SK-MEL-5 (cell line): ENCODE data around the gene RPL35A. TPM values are rescaled to one million over a fixed set of nuclear protein-coding genes. Genes with fewer than 3 reads are reported as not detected.

Experiments used
- DNase-seq: peaks from one replicate; pipeline ENCODE4 v3.0.0-alpha.2; 2016; ENCODE audit warnings: low read depth, low spot score
- in situ Hi-C: cut with HindIII; loops from 2 replicates; pipeline ENCODE4 v1.10.0; 2016; ENCODE audit warnings: low sequenced_read_pairs, high pct_unique_total_duplicates, low pct_unique_long_range_greater_than_20kb
- small RNA-seq, 2 experiments: library from RNA; depleted of rRNA; stranded (forward); fragments of <200 nt; gene quantifications; one replicate each; pipeline ENCODE3, GENCODE V24; 2014
- total RNA-seq: library from RNA; depleted of rRNA; stranded (reverse); fragments of >200 nt; shearing (Covaris generic); gene quantifications from 2 replicates; pipeline ENCODE4 v1.2.3, GENCODE V29; 2014; rRNA removed

Gene RPL35A
- total RNA-seq, 1 experiment from 2014 or later: 1,770 TPM

- in situ Hi-C loops: no loop called here
- DNase-seq: no peak
Measured at GRCh38 chr3:197970588-197970987, 20.6 kb downstream of the RPL35A start.

GRCh38 chr3:197974016-197974415 lies 24.0 kb downstream of the RPL35A start:
- DNase-seq: no peak
- in situ Hi-C loops: no loop called here

- DNase-seq: no peak
- in situ Hi-C loops: no loop called here
Measured at GRCh38 chr3:197975311-197975710, 25.3 kb downstream of the RPL35A start.

GRCh38 chr3:197983076-197983475 lies 33.1 kb downstream of the RPL35A start:
- no peak for DNase-seq
- in situ Hi-C loops: no loop called here

- in situ Hi-C loops: no loop called here
- DNase-seq: no peak
Measured at GRCh38 chr3:197989651-197990050, 39.7 kb downstream of the RPL35A start.

- in situ Hi-C loops: no loop called here
Measured at GRCh38 chr3:197994736-197995135, 44.7 kb downstream of the RPL35A start.

GRCh38 chr3:197996855-197997254 lies 46.9 kb downstream of the RPL35A start:
- in situ Hi-C loops: no loop called here
- no peak for DNase-seq

More at GRCh38 chr3:197994736-197995135, 44.7 kb downstream of the RPL35A start:
- DNase-seq: no peak

- in situ Hi-C loops: no loop called here
- no peak for DNase-seq
Measured at GRCh38 chr3:197997936-197998335, 47.9 kb downstream of the RPL35A start.

Small RNA genes lying within 50 kb of the gene (small RNA-seq; reads per million reads assigned to genes)
- gene RNU6-621P: 0 reads per million in 2 experiments

Other genes starting within 250 kb of the RPL35A start
- 24.6 and 27.1 TPM in 2 replicates for gene RUBCN, start 213.3 kb upstream of the RPL35A start, total RNA-seq
- gene FYTTD1, start 200.3 kb upstream of the RPL35A start, total RNA-seq: 76.8 and 101 TPM in 2 replicates
- gene LRCH3, start 158.9 kb upstream of the RPL35A start, total RNA-seq: 92.3 and 93.7 TPM in 2 replicates
- gene LMLN, start 10.0 kb downstream of the RPL35A start, total RNA-seq: 5.7 and 6.5 TPM in 2 replicates